Cardiac muscle cell (in vitro differentiated cells and primary cell): Measurements from ENCODE around the gene FRZB. TPM values are rescaled to one million over a fixed set of nuclear protein-coding genes. Genes with fewer than 3 reads are reported as not detected.

Source experiments
- DNase-seq, 2 donors: peaks; one replicate each; pipeline versions ENCODE4 v3.0.0 to v3.0.0-alpha.2; 2010 to 2017; ENCODE audit warnings: low read depth in 1 of 2, low spot score in 1 of 2
- H3K27ac ChIP-seq: fragments of 200-600 bp; sonication (generic); 2 replicates; pipeline ENCODE4 v1.5.1; 2016
- H3K27me3 ChIP-seq: fragments of 200-600 bp; sonication (generic); 2 replicates; pipeline ENCODE4 v1.6.0; 2016; ENCODE audit warnings: control low read depth
- H3K36me3 ChIP-seq: fragments of 200-600 bp; sonication (generic); 2 replicates; pipeline ENCODE4 v1.5.1; 2016; ENCODE audit warnings: control low read depth
- H3K4me1 ChIP-seq: fragments of 200-600 bp; sonication (generic); 2 replicates; pipeline ENCODE4 v1.8.1; 2017; ENCODE audit warnings: low read depth, mild to moderate bottlenecking, mixed run types
- H3K4me3 ChIP-seq: fragments of 200-600 bp; sonication (generic); 2 replicates; pipeline ENCODE4 v1.5.1; 2016; ENCODE audit warnings: mild to moderate bottlenecking
- H3K9me3 ChIP-seq: fragments of 200-600 bp; sonication (generic); 2 replicates; pipeline ENCODE4 v1.5.1; 2017; ENCODE audit warnings: low read depth, mild to moderate bottlenecking, control low read depth
- CTCF ChIP-seq: IDR thresholded peaks from 2 replicates; pipeline ENCODE4 v1.5.1; 2012; ENCODE audit warnings: low read depth, mild to moderate bottlenecking, low read length
- polyA plus RNA-seq: library from polyadenylated mRNA; unstranded; fragments of >200 nt; fragmentation: Nextera tagmentation; extraction: Ambion mirVana; gene quantifications from 2 replicates; pipeline ENCODE4 v1.2.1, GENCODE V29; 2016
- total RNA-seq: library from RNA; depleted of rRNA; stranded (reverse); fragments of >200 nt; gene quantifications from 2 replicates; pipeline ENCODE4 v1.2.3, GENCODE V29; 2016

Gene FRZB
- total and polyA plus RNA-seq, 2 experiments from 2014 or later, result 9.6 to 23.9 TPM

GRCh38 chr2:182826064-182826463 lies 40.4 kb downstream of the FRZB start:
- H3K36me3 ChIP-seq, result no peaks in the 10 kb centered on the region
- H3K27me3 ChIP-seq, result no peaks in the 10 kb centered on the region
- no peak overlapping the region for H3K4me3 ChIP-seq
- no peak for TF ChIP-seq CTCF
- DNase-seq, result no peak
- H3K4me1 ChIP-seq, result no peaks in the 10 kb centered on the region
- H3K9me3 ChIP-seq, result no peaks in the 10 kb centered on the region
- no peak overlapping the region for H3K27ac ChIP-seq

GRCh38 chr2:182824767-182825158 lies 41.7 kb downstream of the FRZB start:
- DNase-seq, result no peak
- H3K4me3 ChIP-seq, result no peak overlapping the region

GRCh38 chr2:182824056-182824766 lies 42.2 kb downstream of the FRZB start:
- Histone ChIP-seq H3K9me3 (no peaks in the 10 kb centered on the region), H3K4me1 (peaks cover under 1% of the 10 kb centered on the region), H3K36me3 (no peaks in the 10 kb centered on the region), H3K27ac (no peak overlapping the region), H3K27me3 (no peaks in the 10 kb centered on the region), H3K4me3 (no peak overlapping the region)
- no peak for TF ChIP-seq CTCF
- DNase-seq, result no peak

More at GRCh38 chr2:182824767-182825158, 41.7 kb downstream of the FRZB start:
- Histone ChIP-seq H3K27ac (no peak overlapping the region), H3K9me3 (no peaks in the 10 kb centered on the region), H3K36me3 (no peaks in the 10 kb centered on the region), H3K27me3 (no peaks in the 10 kb centered on the region), H3K4me1 (no peaks in the 10 kb centered on the region)
- no peak for TF ChIP-seq CTCF

DNA sequence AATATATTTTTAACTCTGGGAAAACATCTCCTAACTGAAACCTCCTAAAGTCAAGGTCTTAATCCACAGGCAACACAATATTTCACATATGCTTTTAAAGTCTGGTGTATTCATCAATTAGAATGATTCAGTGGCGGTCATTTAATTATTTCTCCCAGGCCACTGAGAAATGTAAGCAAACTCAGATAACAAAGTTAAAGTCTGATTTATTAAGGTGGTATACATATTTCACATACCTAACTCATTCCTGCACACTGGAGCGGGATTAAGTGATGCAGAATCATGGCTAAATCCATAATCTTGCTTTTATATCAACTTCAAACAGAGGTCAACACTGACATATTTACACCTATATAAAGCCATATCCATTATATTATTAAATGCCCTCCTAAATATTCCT lies 43.7 kb downstream of the FRZB start:
- H3K27me3 ChIP-seq, result no peaks in the 10 kb centered on the region
- peaks cover 14% of the 10 kb centered on the region for H3K4me1 ChIP-seq
- no peaks in the 10 kb centered on the region for H3K9me3 ChIP-seq
- H3K36me3 ChIP-seq, result no peaks in the 10 kb centered on the region
- no peak for DNase-seq
- no peak for TF ChIP-seq CTCF
- no peak overlapping the region for H3K27ac ChIP-seq
- H3K4me3 ChIP-seq, result no peak overlapping the region

DNA sequence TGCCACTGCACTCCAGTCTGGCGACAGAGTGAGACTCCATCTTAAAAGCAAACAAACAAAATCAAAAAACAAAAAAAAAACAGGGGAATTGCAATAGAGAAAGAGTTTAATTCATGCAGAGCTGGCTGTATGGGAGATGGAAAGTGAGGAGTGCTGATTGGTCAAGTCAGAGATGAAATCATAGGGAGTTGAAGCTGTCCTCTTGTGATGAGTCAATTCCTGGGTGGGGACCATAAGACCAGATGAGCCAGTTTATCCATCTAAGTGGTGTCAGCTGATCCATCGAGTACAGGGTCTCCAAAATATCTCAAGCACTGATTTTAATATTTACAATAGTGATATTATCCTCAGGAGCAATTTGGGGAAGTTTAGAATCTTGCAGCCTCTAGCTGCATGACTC lies 45.3 kb downstream of the FRZB start:
- no peak for TF ChIP-seq CTCF
- H3K27ac ChIP-seq, result no peak overlapping the region
- peaks cover 28% of the 10 kb centered on the region for H3K4me1 ChIP-seq

More for the DNA sequence above, 45.3 kb downstream of the FRZB start:
- H3K9me3 ChIP-seq, result no peaks in the 10 kb centered on the region
- no peaks in the 10 kb centered on the region for H3K36me3 ChIP-seq
- no peak overlapping the region for H3K4me3 ChIP-seq
- no peak for DNase-seq
- no peaks in the 10 kb centered on the region for H3K27me3 ChIP-seq
